DLD1 (cell line): ENCODE data around the gene STYXL2.

Source experiments
- in situ Hi-C: cut with HindIII; loops from 2 replicates; pipeline ENCODE4 v1.10.0; 2017; ENCODE audit warnings: low sequenced_read_pairs

The STYXL2 gene

DNA sequence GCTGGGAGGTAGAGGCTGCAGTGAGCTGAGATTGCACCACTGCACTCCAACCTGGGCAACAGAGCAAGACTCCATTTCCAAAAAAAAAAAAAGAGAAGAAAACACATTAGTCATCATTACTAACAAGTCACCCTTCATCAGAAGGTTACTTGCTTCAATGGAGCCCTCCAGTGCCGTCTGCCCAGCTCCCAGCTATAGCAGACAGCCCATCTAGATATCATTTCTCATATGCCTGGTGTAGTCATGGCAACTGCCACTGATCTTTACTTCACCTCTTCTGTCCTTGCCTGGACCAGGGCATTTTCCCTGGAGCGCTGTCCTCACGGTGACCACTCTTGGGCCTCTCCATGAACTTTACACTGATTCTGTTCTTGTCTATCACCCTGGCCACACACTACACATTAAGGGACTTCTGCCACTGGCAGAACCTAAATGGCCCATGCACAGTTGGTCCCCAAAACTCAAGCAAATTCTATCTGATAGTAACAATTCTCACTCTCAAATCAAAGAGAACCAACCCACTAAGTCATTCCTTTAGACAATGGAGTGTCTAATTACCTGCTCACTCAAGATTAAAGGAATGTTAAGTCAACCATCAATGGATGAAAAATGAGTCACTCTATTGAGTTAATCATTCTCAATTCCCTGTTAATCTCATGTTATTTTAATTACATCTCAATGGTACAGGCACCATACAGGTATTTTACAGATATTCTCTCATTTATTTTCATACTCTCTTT lies 16.6 kb upstream of the STYXL2 start:
- in situ Hi-C loops, result no loop called here

DNA sequence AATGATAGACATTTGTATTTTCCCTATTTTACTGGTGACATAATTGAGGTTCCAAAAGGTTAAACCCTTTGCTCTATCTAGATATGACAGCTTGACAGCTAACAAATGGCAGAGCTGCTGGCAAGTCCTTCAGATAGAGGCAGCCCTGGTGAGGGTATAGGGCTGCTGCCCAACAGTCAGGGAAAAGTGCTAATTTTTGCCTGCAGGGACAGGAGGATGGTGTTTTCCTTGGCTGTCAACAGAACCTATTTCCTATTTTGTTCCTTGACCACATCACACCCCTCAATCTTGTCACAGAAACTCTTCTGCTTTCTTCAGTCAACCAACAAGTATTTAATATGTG lies 16.0 kb upstream of the STYXL2 start:
- in situ Hi-C loops, result no loop called here

DNA sequence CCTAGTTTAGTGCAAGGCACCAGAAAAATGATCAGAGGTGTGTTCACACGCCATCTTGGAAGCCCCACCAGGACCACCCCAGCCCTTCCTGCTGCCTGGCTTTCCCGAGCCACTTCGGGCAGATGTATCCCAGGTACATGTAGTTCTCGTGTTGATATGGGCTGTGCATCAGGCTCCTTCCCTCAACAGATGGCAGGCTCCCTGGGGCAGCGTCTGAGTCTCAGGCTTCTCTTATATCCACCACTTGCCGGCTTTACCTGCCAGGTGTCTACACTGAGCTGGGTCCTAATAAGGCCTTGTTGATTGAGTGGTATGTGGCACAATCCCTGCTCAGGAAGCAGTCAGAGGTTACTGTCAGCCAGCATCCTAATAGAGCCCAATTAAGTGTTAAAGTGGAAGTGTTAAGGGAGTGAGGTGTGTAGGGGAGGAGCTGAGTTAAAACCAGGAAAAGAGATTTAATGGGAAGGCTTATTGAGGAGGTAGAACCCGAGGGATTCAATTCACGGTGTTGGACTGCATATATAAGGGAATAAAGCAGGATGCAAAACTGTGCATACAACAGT lies 12.2 kb upstream of the STYXL2 start:
- in situ Hi-C loops, result no loop called here

DNA sequence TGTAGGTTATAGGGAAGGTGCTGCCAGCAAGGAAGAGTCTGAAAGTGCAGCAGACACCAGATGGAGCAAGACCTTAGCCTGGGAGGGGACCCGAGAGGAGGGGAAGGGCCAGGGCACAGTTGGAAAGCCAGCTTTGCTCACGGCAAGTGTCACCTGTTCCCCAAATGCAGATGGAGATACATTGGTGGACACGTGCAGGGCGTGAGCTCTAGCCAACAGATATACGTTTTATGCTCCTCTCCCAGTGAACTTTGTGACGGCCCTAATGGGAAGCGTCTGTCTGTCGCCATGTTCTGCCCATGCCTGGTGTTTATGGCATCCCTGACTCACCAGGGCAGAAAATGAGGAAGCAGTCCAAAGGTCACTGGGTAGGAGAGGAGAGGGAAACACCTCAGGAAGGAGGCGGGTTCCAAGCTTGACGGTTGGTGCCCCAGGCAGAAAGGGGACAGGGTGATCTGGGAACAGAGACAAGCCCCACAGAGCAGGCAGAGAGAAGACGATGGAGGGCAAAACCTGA lies 11.3 kb upstream of the STYXL2 start:
- in situ Hi-C loops, result no loop called here

DNA sequence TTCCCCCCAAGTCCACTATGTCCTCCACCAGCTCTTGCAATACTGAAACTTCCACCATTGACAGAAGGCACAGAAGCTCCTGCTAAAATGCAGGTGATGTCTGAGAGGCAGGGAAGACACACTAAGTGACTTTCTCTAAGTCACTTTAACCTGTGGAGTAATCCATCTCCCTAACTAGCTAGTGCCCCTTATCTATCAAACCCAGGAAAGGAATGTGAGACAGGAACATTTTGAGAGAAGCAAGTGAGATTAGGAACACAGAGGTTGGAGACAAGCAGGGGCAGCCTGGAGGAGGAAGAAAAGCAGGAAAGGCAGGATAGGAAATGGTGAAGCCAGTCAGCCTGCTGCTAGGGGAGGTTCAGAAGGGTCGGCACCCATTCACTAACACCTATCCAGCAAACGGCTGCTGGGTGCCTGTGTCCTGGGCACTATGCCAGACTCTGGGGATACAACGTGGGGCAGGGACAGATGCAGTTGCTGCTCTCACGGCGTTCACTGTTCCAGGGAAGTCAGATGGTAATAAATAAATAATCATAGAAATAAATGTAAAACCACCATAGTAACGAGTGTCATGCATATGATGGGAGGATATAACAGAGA lies 10.7 kb upstream of the STYXL2 start:
- in situ Hi-C loops, result no loop called here

DNA sequence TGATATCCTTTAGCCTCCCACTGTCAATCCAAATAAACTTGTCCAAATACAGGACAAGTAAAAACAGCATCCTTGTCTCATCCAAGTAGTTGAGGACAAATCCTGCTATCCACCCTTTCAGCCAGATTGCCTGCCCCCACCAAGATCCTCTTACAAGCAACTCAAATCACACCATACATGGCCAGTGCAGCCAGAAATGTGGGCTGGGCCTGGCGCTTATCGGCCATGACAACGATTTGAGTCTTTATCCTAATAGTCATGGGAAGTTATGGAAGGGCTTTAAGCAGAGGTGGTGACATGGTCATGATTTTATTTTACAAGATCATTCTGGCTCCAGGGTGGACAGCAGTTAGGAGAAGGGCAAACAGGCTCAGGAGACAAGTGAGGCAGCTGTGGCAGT lies 10.0 kb upstream of the STYXL2 start:
- in situ Hi-C loops, result no loop called here

DNA sequence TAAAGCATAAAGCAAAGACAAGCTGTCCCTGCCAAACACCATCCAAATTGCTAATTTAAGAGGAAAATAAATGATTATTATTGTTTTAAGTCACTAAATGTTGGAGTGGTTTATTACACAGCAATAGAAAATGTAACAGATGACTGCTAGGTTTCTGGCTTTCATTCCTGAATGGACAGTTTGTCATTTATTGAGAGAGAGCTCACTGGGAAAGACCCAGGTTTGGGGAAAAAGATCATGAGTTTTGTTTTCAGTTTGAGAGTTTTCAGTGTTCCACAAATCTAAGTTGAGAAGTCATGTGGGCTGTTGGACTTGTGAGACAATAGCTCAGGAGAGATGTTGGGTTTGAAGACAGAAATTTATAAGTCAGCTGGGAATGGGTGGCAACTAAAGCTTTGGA lies 9.1 kb upstream of the STYXL2 start:
- in situ Hi-C loops, result no loop called here

DNA sequence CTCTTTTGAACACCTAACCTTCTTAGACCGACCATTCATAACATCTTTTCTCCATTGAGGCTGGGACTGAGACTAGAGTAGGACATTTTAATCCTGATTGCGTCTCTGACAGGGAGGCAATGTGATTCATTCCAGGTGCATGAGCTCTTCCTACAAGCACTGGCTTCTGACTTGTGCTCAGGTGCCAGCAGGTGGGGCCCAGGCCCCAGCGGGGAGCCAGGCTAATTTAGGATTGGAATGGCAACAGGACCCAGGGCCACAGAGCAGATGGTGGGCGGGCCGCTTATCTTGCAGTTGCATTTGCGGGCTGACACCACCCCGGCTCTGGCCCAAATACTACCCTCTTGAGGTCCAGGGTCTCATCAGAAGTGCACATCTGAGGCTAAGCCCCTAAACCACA lies 7.8 kb upstream of the STYXL2 start:
- in situ Hi-C loops, result no loop called here

DNA sequence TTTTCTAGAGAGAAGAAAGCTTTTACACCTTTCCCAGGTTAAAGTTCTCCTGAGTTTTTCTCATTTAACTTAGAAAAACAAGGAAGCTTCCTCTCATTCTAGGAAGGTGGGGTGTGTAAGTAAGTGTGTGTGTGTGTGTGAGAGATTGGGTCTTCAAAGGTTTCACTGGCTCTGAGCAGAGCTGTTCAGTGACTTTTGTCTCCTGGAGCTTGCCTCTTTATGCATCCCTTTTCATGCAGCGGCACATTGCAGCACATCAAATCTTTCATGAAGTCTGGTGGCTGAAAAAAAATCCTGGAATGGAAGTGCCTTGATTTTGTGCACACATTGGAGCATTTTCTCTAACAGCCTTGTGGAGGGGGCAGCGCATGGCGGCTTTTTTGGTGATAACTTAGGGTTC lies 7.1 kb upstream of the STYXL2 start:
- in situ Hi-C loops, result no loop called here

DNA sequence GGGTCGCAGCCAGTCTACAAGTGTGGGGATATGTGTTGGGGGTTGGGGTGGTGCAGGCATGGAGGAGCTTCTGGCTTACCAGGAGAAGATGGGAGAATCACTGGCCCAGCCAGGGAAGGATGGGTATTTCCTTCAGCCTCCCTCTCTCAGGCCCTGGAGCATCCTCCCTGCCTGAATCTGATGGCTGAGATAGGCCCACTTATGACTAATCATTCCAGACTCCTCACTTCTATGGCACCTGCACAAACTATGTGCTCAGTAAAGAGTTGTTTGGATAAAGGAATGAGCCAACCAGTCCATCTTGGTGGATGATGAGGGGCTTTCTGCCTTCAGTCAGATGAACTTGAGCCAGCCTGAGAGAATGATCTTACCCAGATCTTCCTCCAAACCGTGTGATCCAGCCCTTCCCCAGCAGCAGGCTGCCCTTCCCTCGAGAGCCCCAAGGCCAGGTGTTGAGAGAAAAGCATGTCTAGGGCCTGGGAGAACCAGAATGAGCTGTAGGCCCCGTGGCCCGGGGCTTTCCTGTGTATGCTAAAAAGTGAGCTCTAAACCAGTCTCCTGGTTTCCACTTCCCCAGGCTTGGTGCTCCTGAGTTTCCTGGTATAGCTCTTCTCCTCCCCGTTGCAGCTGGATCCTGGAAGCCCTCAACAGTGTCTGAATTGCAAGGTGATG lies 5.0 kb upstream of the STYXL2 start:
- in situ Hi-C loops, result no loop called here

DNA sequence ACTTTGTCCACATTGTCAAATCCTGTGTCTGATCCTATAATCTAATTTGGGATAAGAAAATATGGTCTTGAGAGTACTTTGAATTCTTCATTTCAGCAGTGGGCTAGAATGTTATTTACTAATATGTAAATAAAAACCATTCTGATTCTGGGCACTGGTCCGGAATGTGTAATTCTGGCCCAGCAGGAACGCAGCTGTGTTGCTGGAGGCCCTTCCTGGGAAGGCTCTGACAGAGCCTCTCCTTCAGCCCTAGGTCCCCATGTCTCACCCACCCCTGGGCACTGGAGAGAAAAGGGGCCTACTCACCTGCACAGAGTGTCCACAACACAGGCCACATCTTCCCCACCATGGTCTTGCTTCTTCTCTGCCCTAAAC lies 3.9 kb upstream of the STYXL2 start:
- in situ Hi-C loops, result no loop called here

DNA sequence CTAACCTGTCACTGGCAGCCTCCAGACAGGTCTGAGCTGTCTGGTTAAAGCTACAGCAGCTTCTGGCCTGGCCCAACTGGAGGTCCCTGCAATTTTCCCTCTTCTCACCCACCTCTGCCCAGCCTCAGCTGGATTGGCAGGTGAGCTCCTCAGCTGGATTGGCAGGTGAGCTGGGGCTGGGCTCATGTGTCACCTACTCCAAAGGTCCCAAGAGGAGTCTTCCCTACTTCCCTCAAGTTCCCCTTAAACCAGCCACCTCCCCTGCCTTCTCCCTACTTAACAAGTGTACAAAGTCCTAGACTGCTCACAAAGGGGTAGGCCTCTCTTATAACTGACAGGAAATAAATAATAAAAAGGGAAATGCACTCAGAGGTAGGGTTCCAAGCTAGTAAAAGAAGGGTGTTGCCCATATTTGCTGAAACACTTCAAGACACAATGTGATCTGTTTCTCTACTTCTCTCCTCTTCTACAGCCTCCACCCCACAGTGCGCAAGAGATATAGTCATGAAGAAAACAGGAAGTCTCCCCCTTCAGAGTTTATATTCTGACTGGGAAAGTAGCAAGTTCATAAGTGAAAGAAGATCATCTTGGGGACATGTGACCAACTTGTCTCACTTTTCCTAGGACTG lies 3.4 kb upstream of the STYXL2 start, which contains the start of gene GPA33:
Gene GPA33 (minus strand): TSS at position 64 of the 629 bp plus-strand sequence. CDS start 90 bp downstream, outside the sequence.
- in situ Hi-C loops, result no loop called here

DNA sequence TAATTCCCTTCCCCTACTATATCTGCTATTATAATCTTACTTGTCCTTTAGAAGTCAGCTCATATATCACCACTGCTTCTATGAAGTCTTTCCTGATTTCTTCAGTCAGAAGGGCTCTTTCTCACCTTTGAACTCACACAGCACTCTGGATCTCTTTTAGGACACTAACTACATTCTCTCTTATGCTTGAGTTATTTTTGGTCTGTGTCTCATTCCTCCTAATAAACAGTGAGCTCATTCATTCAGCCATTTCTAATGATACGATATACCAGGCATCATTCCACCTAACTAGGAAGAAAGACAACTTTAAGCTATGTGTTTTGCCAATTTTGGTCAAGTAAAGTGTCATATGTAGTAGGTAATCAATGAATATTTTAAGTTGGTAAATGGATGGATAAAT lies 1.2 kb upstream of the STYXL2 start:
- in situ Hi-C loops, result no loop called here

DNA sequence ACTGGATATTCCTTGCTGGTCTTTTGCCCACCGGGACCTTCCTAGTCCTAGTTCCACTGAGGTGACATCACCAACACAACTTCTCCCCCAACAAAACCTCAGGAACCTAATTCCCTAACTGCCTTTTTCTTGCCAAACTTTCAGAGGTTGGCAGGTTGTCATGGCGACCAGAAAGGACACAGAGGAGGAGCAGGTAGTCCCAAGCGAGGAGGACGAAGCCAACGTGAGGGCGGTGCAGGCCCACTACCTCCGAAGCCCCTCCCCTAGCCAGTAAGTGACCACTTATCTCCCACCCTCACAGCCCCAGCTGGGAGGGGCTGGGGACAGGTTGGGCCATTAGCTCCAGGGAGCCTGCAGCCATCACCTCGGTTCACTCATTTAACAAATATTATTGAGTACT lies 815 bp downstream of the STYXL2 start:
- in situ Hi-C loops, result no loop called here

DNA sequence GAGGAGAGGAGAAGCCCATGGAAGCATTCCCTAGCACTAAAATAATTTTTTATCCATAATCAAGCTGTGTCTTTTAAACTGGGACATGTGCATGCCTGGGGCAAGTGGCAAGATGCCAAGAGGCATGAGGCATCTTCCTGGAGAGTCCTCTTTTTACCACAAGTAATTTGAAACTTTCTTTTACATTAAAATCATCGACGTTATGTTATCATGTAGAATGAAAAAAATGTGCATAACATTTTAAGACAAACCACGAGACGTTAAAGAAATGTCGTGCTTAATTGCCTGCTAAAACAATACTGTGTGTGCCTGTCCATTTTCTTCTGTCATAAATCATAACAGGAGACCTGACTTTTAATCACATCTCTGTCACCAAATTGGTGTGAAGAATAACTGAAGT lies 1.5 kb downstream of the STYXL2 start:
- in situ Hi-C loops, result no loop called here

DNA sequence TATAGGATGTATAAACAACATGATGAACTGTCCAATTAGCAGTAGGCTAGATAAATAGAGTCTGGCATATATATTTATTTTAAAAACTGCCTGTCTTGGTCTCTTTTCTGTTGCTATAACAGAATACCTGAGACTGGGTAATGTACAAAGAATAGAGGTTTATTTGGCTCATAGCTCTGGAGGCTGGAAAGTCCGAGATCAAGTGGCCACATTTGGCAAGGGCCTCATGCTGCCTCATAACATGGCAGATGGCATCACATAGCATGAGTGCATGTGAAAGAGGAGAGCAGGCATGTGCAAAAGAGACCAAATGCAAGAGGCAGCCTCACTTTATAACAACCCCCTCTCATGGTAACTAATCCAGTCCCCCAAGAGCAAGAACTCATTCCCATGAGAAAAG lies 6.0 kb downstream of the STYXL2 start:
- in situ Hi-C loops, result no loop called here

DNA sequence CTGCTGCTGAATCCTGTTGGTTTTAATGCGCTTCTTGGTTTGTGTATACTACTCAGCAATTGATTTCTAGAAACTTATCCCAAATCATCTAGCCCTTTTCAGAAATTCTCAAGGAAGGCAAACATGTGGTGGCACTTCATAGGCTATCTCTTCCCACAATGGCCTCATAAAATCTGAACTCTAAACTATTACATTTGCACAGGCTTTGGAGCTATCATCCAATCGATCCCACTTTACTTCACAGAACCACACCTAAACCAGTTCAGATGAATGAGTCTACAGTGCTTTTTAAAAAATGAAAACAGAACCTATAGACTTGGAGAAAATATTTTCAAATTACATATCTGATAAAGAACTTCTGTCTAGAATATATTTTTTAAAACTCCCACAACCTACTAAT lies 6.9 kb downstream of the STYXL2 start:
- in situ Hi-C loops, result no loop called here

DNA sequence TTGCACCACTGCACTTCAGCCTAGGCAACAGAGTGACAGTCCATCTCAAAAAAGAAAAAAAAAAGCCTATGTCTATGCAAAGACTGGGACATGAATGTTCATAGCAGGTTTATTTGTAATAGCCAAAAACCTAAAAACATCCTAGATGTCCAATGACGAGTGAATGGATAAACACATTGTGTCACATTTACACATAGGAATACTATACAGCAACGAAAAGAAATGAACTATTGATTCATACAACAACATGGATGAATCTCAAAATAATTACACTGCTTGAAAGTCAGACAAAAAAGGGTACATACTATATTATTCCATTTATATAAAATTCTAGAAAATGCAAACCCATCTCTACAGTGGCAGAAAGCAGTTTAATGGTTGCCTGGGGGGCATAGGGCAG lies 7.9 kb downstream of the STYXL2 start:
- in situ Hi-C loops, result no loop called here

DNA sequence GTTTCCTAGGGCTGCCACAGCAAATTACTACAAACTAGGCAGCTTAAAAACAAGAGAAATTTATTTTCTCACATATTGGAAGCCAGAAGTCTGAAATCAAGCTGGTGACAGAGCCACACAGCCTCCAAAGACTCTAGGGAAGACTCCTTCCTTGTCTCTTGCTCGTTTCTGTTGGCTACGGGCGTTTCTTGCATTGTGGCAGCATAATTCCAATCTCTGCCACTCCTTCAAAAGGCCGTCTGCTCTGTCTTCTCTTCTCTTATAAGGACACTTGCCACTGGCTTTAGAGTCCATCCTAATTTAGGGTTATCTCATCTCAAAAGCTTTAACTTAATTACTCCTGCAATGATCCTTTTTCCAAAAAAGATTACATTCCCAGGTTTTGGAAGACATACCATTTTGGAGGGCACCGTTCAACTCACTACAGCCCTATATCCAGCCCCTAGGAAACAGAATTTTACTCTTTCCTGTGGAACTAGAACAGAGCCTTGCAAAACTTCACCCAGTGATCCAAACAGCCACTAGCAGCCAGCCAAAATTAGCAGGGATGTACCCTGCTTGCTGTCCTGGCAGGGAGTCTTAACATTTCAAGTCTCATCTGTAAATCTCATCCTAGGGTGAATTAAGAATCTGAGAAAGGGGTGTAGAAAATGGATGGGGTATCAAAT lies 9.2 kb downstream of the STYXL2 start:
- in situ Hi-C loops, result no loop called here

DNA sequence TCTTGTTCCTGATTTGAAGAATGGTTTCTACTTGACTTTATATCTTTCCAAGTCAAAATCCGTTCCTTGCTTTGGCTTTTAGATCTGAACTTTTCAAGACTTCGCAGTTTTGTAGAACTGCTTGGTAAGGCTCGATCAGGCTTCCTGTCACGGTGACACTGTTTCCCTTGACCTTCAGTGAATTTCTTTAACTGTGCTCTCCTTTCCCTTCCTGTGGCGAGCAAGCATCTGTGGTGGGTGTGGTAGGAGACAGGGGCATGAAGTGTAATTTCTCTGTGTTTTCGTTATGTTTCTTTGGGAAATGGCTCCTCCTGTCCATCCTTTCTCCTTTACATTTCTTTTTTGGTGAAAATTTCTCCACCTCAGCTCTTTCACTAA lies 10.4 kb downstream of the STYXL2 start:
- in situ Hi-C loops, result no loop called here
